Esophagus mucosa (tissue), 1 donor: ENCODE measurements around the gene MGAT5. TPM values are rescaled to one million over a fixed set of nuclear protein-coding genes. Genes with fewer than 3 reads are reported as not detected.

ENCODE experiments used
- ATAC-seq: fragments of 200-7000 bp; cut with Tn5 transposase; one replicate; pipeline ENCODE4 v1.9.1; 2020
- total RNA-seq: library from RNA; stranded (reverse); gene quantifications from one replicate; pipeline ENCODE4 v1.2.4, GENCODE V29; 2023
- donor health status: DM: yes; HTN: yes; CAD: no.

The MGAT5 gene
- 23.6 TPM for total RNA-seq

- ATAC-seq: peak; percentile 75
Measured at GRCh38 chr2:134253804-134254203, at the start of gene MGAT5. MGAT5 (plus strand) TSS chr2:134254072; CDS start chr2:134254404, 332 bp downstream.

DNA sequence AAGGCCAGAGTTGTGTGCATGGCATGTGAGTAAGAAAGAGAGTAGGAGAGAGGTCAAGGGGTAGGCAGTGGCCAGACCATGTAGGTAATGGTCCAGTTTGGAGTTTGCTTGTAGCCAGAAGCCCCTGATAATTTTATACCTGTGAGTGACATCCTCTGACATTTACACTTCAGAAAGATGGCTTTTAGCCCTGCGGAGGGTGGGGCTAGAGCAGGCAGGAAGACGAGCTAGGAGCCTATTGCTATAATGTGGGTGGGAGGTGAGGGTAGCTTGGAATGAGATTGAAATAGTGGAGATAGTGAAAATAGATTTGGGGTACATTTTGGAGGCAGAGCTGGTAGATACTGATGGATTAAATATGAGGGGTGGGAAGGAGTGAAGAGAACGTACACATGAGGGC is 48.8 kb upstream of the MGAT5 start:
- ATAC-seq: no peak

GRCh38 chr2:134206031-134206430 is 47.8 kb upstream of the MGAT5 start:
- no peak for ATAC-seq

DNA sequence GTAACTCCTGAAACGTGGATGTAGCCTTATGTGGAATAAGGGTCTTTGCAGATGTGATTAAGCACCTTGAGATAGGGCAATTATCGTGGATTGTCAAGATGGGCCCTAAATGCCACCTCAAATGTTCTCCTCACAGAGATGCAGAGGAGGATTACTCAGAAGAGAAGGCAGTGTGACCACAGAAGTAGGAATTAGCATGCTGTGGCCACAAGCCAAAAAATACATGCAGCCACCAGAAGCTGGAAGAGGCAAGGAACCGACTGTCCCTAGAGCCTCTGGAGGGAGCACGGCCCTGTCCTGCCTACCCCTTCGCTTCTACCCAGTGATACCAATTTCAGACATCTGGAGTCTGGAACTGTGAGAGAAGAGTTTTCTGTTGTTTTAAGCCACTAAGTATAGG is 47.3 kb upstream of the MGAT5 start:
- ATAC-seq: no peak

DNA sequence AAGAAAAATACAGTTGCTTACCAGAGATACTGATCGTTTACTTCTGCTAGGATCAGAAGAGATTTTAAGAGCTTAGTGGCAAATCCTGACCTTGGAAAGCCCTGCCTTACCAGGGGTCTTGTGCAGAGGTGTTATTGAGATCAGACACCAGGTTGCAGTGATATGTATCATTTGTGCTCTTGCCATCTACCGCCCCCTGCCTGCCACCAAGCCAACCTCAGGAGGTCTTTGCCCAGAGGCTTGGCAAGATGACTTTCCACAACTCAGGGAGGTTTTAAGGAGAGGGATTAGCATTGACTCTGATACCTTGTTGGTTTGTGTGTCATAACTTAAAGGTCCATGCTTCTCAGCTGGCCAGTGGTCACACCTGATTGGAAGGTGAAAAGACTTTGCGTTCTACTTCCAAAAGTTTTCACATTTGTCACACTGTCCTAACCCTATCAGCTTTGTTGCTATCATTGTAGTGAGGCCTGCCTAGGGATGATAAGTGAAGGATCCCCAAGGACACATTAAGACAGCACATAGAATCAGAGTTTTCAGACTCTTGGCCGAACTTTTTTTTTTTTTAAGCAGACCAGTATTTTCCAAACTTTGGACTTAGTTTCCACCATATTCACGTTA is 46.2 kb upstream of the MGAT5 start:
- peak; percentile 79 for ATAC-seq

GRCh38 chr2:134208825-134209224 is 45.0 kb upstream of the MGAT5 start:
- no peak for ATAC-seq

GRCh38 chr2:134212746-134213145 is 41.1 kb upstream of the MGAT5 start:
- no peak for ATAC-seq

GRCh38 chr2:134216152-134216829 is 37.6 kb upstream of the MGAT5 start:
- ATAC-seq: peak; percentile 78

DNA sequence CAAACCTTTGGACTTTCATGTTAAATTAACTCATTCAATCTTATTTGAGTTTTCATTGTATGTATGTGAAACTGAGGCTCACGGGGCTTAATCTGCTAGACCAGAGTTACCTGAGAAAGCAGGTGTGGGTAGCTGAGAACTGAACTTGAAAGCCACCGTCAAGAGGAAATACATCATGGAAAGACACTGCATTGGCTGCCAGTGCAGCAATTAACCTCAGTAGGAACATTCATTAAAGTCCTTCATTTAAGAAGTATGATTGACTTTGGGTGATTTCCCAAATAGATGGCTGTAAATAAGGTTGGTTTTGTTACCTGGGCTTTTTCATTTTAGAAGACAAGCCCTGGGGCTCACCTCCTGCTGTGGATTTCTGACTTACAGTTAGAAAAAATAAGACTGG is 36.5 kb upstream of the MGAT5 start:
- ATAC-seq: no peak

DNA sequence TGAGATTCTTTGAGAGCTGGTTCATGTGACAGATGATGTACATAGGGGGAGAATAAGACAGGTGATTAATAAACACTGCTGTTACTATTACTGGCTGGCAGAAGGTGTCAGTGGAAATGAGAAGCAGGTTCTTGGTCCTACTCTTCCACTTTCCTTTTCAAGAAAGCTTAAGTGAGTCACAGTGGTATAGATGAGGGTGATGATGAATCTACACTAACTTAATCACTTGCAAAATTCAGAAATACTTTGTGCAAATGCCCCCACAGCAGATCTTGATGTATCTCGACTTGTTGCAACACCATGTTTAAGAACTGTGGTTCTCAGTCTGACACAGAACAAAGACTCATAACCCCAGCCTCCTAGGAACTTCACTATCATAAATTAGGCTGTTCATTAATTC is 35.9 kb upstream of the MGAT5 start:
- peak; percentile 77 for ATAC-seq

DNA sequence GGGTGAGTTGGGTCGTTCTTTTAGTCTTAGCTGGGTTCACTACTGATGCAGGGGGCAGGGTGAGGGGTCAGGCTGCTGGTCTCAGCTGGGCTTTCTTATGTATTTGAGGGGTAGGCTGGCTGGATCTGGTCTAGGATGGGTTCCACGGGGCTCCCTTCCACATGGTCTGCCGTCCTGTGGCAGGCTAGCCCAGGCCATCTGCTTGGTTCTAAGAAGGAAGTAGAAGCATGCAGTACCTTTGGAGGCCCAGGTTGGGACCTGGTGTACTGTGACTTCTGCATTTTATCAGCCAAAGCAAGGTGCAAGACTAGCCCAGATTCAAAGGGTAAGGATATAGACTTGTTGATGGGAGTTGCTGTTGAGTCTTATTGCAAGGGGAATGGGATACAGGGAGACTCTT is 35.5 kb upstream of the MGAT5 start:
- peak; percentile 30 for ATAC-seq

- no peak for ATAC-seq
Measured at GRCh38 chr2:134218930-134219658, 34.8 kb upstream of the MGAT5 start.

DNA sequence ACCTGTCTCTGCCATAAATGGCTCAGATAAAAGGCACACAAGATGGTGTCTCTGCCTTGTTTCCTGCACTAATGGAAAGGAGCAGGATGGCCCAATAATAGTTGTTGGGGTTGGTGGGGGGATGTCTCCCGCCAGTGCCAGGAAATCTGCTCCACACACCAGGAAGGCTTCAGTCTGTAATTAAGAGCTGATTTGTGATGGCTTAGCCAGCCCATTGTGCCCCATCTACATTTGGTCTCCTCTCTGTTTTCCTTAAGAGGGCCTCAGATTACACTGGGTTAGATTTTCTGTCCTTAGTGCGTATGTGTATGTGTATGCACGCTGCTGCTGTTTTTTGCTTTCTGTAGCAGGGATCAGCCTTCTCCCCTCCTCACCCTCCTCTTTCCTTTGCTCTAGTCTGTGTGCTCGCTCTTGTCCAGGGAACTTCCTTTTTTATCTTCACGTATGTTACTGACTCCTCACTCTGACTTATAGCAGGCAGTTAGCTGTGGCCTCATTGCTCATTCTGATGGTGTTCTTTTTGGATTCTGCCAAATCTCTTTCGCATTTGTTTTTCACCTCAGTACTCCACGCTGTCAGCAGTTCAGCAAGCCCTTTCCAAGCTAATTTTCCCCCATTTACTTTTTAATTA is 33.4 kb upstream of the MGAT5 start:
- ATAC-seq: no peak

GRCh38 chr2:134224005-134224404 is 29.9 kb upstream of the MGAT5 start:
- ATAC-seq: no peak

DNA sequence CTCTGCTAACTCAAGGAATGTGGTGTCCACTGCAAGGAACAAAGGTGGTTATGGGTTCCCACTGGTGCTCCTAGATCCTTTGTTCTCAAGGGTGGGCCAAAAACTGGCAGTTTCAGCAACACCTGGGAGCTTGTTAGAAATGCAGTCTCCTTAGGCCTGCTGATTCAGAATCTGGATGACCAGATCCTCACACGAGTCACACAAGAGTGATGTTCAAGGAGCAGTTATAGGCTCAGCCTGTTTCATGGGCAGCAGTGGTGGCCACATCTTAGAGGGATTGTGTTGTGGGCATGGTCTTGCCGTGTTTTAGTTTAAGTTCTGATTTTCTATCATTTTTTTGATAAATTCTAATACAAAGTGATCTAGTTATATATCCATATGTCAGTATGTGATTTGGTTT is 28.7 kb upstream of the MGAT5 start:
- no peak for ATAC-seq

DNA sequence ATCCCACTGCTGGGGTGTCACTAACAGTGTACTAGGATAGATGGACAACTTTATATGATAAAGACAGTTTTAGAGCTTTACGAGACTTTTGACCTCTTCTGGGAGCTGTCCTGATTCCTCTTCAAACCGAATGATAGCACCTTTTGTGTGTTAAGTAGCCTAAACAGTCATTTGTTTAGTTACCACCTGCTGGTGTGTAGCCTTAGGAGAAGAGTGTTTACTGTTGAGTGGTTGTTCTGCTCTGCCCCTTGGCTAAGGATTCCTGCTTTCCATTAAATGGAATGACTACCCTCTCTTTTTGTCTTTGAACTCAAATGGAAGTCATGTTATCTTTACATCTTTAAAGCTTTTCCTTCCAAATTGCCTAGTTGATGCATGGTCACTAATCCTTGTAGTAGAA is 28.0 kb upstream of the MGAT5 start:
- no peak for ATAC-seq

GRCh38 chr2:134226601-134227000 is 27.3 kb upstream of the MGAT5 start:
- ATAC-seq: no peak

- ATAC-seq: no peak
Measured at GRCh38 chr2:134227666-134228065, 26.2 kb upstream of the MGAT5 start.

- no peak for ATAC-seq
Measured at GRCh38 chr2:134228493-134228903, 25.4 kb upstream of the MGAT5 start.

DNA sequence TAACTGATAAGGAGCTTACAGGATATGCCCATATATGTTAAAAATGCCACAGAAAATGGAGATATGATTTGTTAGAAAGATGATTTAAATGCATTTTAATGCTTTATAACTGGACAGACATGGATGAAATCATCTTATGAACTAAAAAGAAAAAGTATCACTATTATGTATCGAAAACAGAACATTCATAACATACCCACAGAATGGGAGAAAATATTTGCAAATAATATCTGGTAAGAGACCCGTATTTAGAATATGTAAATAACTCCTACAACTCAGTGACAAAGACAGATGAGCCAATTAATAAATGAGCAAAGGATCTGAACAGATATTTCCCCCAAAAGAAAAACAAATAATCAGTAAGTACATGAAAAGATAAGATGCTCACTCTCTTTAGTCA is 24.3 kb upstream of the MGAT5 start:
- no peak for ATAC-seq

DNA sequence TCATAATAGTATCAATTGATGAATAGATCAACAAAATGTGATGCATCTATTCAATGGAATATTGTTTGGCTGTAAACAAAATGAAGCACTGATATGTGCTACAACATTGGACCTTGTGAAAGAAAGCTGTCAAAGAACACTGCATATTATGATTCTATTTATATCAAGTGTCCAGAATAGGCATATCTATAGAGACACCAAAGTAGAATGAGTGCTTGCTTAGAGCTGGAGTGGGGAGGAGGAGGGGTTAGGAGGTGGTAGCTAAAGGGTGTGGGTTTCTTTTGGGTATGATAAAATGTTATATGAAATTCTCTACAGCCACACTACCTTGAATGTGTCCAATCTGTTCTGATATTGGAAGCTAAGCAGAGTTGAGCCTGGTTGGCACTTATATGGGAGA is 23.0 kb upstream of the MGAT5 start:
- ATAC-seq: no peak

GRCh38 chr2:134231301-134231964 is 22.4 kb upstream of the MGAT5 start:
- no peak for ATAC-seq

DNA sequence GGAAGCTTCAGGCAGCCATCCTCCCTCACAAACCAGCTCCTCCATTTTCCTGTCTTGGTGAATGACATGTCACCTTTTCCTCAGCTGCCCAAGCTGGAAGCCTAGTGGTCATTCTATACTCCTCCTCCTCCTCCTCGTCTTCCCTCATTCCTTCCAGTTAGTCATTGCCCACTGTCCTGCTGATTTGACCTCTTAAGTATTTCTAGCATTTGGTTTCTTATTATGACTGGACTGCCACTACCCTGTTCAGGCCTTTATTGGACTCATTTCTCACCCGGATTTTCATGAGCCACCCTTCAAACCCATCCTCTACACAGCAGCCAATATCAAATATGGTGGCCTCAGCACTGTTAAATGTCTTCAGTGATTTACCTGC is 21.9 kb upstream of the MGAT5 start:
- no peak for ATAC-seq
